Renal cortex interstitium (tissue), 11 donors: ENCODE measurements around the gene PSAP. TPM values are rescaled to one million over a fixed set of nuclear protein-coding genes. Genes with fewer than 3 reads are reported as not detected.
A peak's percentile ranks its signal among the peaks of the same experiment; 100 is the strongest.

Source experiments
- DNase-seq, 11 donors: peaks; one replicate each; pipeline ENCODE4 v3.0.0-alpha.2; 2013; ENCODE audit warnings: low read depth in 9 of 11, low spot score in 4 of 11; ENCODE audit errors: extremely low read depth in 1 of 11
- polyA plus RNA-seq, 3 donors: library from polyadenylated mRNA; unstranded; fragments of 120-200 nt; gene quantifications; one replicate each; pipeline ENCODE4 v1.2.1, GENCODE V29; 2013; ENCODE audit not compliant: insufficient read length in 3 of 3

The PSAP gene
- polyA plus RNA-seq, 3 donors, result 813 to 850 (median 831) TPM

GRCh38 chr10:71850021-71850742, 869 bp downstream of the PSAP start:
- DNase-seq, result no peak

- no peak for DNase-seq
Measured at GRCh38 chr10:71849461-71849908, 1.6 kb downstream of the PSAP start.

GRCh38 chr10:71848325-71849275, 2.5 kb downstream of the PSAP start:
- no peak for DNase-seq

GRCh38 chr10:71847418-71847817, 3.6 kb downstream of the PSAP start:
- no peak for DNase-seq

GRCh38 chr10:71846816-71847215, 4.2 kb downstream of the PSAP start:
- no peak for DNase-seq

- no peak for DNase-seq
Measured at GRCh38 chr10:71845410-71846405, 5.3 kb downstream of the PSAP start.

GRCh38 chr10:71844695-71845094, 6.4 kb downstream of the PSAP start:
- no peak for DNase-seq

GRCh38 chr10:71844084-71844483, 7.0 kb downstream of the PSAP start:
- DNase-seq, result no peak

GRCh38 chr10:71842856-71843686, 8.0 kb downstream of the PSAP start:
- DNase-seq, result no peak

GRCh38 chr10:71842422-71842821, 8.6 kb downstream of the PSAP start:
- DNase-seq, result no peak

- no peak for DNase-seq
Measured at GRCh38 chr10:71840958-71841335, 10.1 kb downstream of the PSAP start.

- peak in 10 of 11 donors; percentile 66 to 92 (median 80) for DNase-seq
Measured at GRCh38 chr10:71840177-71840957, 10.7 kb downstream of the PSAP start.

GRCh38 chr10:71838264-71839211, 12.5 kb downstream of the PSAP start:
- no peak for DNase-seq

- peak in 1 of 11 donors; percentile 17 for DNase-seq
Measured at GRCh38 chr10:71837098-71837827, 13.8 kb downstream of the PSAP start.

GRCh38 chr10:71836596-71836974, 14.5 kb downstream of the PSAP start:
- no peak for DNase-seq
